H9 (cell line): ENCODE results near the gene PIM3. TPM values are rescaled to one million over a fixed set of nuclear protein-coding genes. Genes with fewer than 3 reads are reported as not detected.

ENCODE experiments used
- DNase-seq: peaks from one replicate; pipeline ENCODE4 v3.0.0-alpha.2; 2017
- H2AFZ ChIP-seq: one replicate; pipeline ENCODE4 v1.6.1; 2013; ENCODE audit warnings: mild to moderate bottlenecking, low read length, control low read depth, moderate library complexity
- H2AK5ac ChIP-seq: 2 replicates; pipeline ENCODE4 v1.6.1; 2013; ENCODE audit warnings: low read length, control low read depth, mixed read lengths; ENCODE audit not compliant: insufficient read length
- H2BK120ac ChIP-seq: one replicate; pipeline ENCODE4 v1.6.1; 2013; ENCODE audit warnings: low read depth, mild to moderate bottlenecking, low read length, control low read depth, inconsistent platforms; ENCODE audit not compliant: poor library complexity, severe bottlenecking
- H2BK12ac ChIP-seq: 2 replicates; pipeline ENCODE4 v1.6.1; 2013; ENCODE audit warnings: low read length, control low read depth, mixed read lengths, low read depth; ENCODE audit not compliant: insufficient read length
- H2BK15ac ChIP-seq: 2 replicates; pipeline ENCODE4 v1.6.1; 2013; ENCODE audit warnings: low read depth, low read length, control low read depth
- H2BK20ac ChIP-seq: one replicate; pipeline ENCODE4 v1.6.1; 2013; ENCODE audit warnings: low read depth, mild to moderate bottlenecking, low read length, control low read depth, inconsistent platforms; ENCODE audit not compliant: poor library complexity, severe bottlenecking
- H2BK5ac ChIP-seq: 2 replicates; pipeline ENCODE4 v1.6.1; 2013; ENCODE audit warnings: low read length, control low read depth, mixed read lengths; ENCODE audit not compliant: insufficient read length
- H3K14ac ChIP-seq: 2 replicates; pipeline ENCODE4 v1.6.1; 2013; ENCODE audit warnings: low read length, control low read depth; ENCODE audit not compliant: insufficient read depth
- H3K18ac ChIP-seq: 2 replicates; pipeline ENCODE4 v1.6.1; 2013; ENCODE audit warnings: low read depth, mild to moderate bottlenecking, mixed read lengths, low read length, control low read depth; ENCODE audit not compliant: insufficient read length
- H3K23ac ChIP-seq: 2 replicates; pipeline ENCODE4 v1.6.1; 2013; ENCODE audit warnings: low read length, control low read depth, mixed read lengths, low read depth; ENCODE audit not compliant: insufficient read length
- H3K23me2 ChIP-seq: 2 replicates; pipeline ENCODE4 v1.6.1; 2013; ENCODE audit warnings: low read depth, mild to moderate bottlenecking, mixed read lengths, low read length, control low read depth; ENCODE audit not compliant: insufficient read length, poor library complexity, severe bottlenecking
- H3K27ac ChIP-seq: 2 replicates; pipeline ENCODE4 v1.5.1; 2013; ENCODE audit warnings: low read length, control low read depth, mixed read lengths, low read depth; ENCODE audit not compliant: insufficient read length
- H3K27me3 ChIP-seq: 2 replicates; pipeline ENCODE4 v1.6.1; 2013; ENCODE audit warnings: low read length, control low read depth, inconsistent platforms; ENCODE audit not compliant: insufficient read depth
- H3K4ac ChIP-seq: 2 replicates; pipeline ENCODE4 v1.6.1; 2013; ENCODE audit warnings: low read depth, mild to moderate bottlenecking, control low read depth, inconsistent platforms, low read length, moderate library complexity
- H3K4me1 ChIP-seq: 2 replicates; pipeline ENCODE4 v1.6.1; 2013; ENCODE audit warnings: low read length, control low read depth, inconsistent platforms; ENCODE audit not compliant: insufficient read depth
- H3K4me2 ChIP-seq: 2 replicates; pipeline ENCODE4 v1.6.1; 2013; ENCODE audit warnings: low read length, control low read depth, mixed read lengths; ENCODE audit not compliant: insufficient read length, insufficient read depth
- H3K56ac ChIP-seq: 2 replicates; pipeline ENCODE4 v1.6.1; 2013; ENCODE audit warnings: low read depth, mild to moderate bottlenecking, mixed read lengths, low read length, control low read depth; ENCODE audit not compliant: insufficient read length
- H3K79me1 ChIP-seq: 2 replicates; pipeline ENCODE4 v1.6.1; 2013; ENCODE audit warnings: low read depth, mild to moderate bottlenecking, moderate library complexity, low read length, control low read depth, inconsistent platforms; ENCODE audit not compliant: insufficient read depth, poor library complexity, severe bottlenecking
- H3K79me2 ChIP-seq: 2 replicates; pipeline ENCODE4 v1.6.1; 2013; ENCODE audit warnings: low read length, control low read depth, inconsistent platforms; ENCODE audit not compliant: insufficient read depth
- H3K9ac ChIP-seq: 2 replicates; pipeline ENCODE4 v1.6.1; 2013; ENCODE audit warnings: low read length, control low read depth, mixed read lengths; ENCODE audit not compliant: insufficient read length; ENCODE audit errors: extremely low read depth
- H3K9me3 ChIP-seq: one replicate; pipeline ENCODE4 v1.6.1; 2013; ENCODE audit warnings: low read depth, low read length, inconsistent platforms; ENCODE audit not compliant: control insufficient read depth
- H3T11ph ChIP-seq: one replicate; pipeline ENCODE4 v1.6.1; 2013; ENCODE audit warnings: mild to moderate bottlenecking, low read length, control low read depth, inconsistent platforms
- H4K20me1 ChIP-seq: one replicate; pipeline ENCODE4 v1.6.1; 2013; ENCODE audit not compliant: control insufficient read depth, insufficient read length, insufficient read depth
- H4K5ac ChIP-seq: 2 replicates; pipeline ENCODE4 v1.6.1; 2013; ENCODE audit warnings: low read depth, mild to moderate bottlenecking, mixed read lengths, low read length, control low read depth; ENCODE audit not compliant: insufficient read length
- H4K8ac ChIP-seq: replicated peaks from 2 replicates; pipeline ENCODE4 v1.6.1; 2013; ENCODE audit warnings: low read length, control low read depth, mixed read lengths, low read depth; ENCODE audit not compliant: insufficient read length
- H4K91ac ChIP-seq: 2 replicates; pipeline ENCODE4 v1.6.1; 2013; ENCODE audit warnings: low read depth, mild to moderate bottlenecking, moderate library complexity, mixed read lengths, low read length, control low read depth; ENCODE audit not compliant: insufficient read length
- H3K27ac Mint-ChIP-seq, 3 experiments: 2 replicates in 2 of 3; 3 replicates in 1 of 3; pipeline ENCODE4 v1.8.0; 2020 to 2021; ENCODE audit warnings: mixed read lengths in 3 of 3, mild to moderate bottlenecking in 1 of 3, moderate library complexity in 1 of 3
- H3K27me3 Mint-ChIP-seq: 2 replicates; pipeline ENCODE4 v1.8.0; 2021; ENCODE audit warnings: low read depth, mild to moderate bottlenecking, moderate library complexity, mixed read lengths
- H3K36me3 Mint-ChIP-seq, 3 experiments: 2 replicates in 2 of 3; 3 replicates in 1 of 3; pipeline ENCODE4 v1.8.0; 2020 to 2021; ENCODE audit warnings: low read depth in 3 of 3, mixed read lengths in 3 of 3; ENCODE audit not compliant: insufficient read depth in 1 of 3
- H3K4me1 Mint-ChIP-seq, 2 experiments: 2 replicates each; pipeline ENCODE4 v1.8.0; 2020; ENCODE audit warnings: mixed read lengths in 2 of 2
- H3K4me3 Mint-ChIP-seq, 2 experiments: 2 replicates in 1 of 2; 3 replicates in 1 of 2; pipeline ENCODE4 v1.8.0; 2020 to 2021; ENCODE audit warnings: mild to moderate bottlenecking in 2 of 2, mixed read lengths in 2 of 2, moderate library complexity in 1 of 2
- H3K9me3 Mint-ChIP-seq, 2 experiments: 2 replicates in 1 of 2; 3 replicates in 1 of 2; pipeline ENCODE4 v1.8.0; 2020; ENCODE audit warnings: mild to moderate bottlenecking in 2 of 2, mixed read lengths in 2 of 2, moderate library complexity in 1 of 2
- CTCF ChIP-seq: fragments of 200-600 bp; sonication (generic); conservative IDR thresholded peaks from 3 replicates; pipeline ENCODE4 v1.8.0; 2021; ENCODE audit warnings: antibody characterized with exemption, mild to moderate bottlenecking
- WGBS: extraction: QIAGEN DNeasy Blood & Tissue Kit; methylation state at CpG from one replicate; pipeline ENCODE4 v1.1.7; 2013; ENCODE audit warnings: missing lambda C conversion rate, low lambda C conversion rate, mixed read lengths; ENCODE audit not compliant: insufficient read length; ENCODE audit errors: extremely low coverage; 5-methylcytosine and 5-hydroxymethylcytosine counted together
- total RNA-seq: library from RNA; stranded (reverse); gene quantifications from 2 replicates; pipeline ENCODE4 v1.2.1, GENCODE V29; 2021

Gene PIM3
- total RNA-seq, 1 experiment from 2014 or later = 43.4 TPM

- no CpG with 5 or more reads among the region's 14 CpGs for WGBS
These were observed 47.5 kb upstream of the PIM3 start for GRCh38 chr22:49913026-49913425.

More at GRCh38 chr22:49913026-49913425, 47.5 kb upstream of the PIM3 start:
- peaks cover 4 to 34% (median 24%) of the 10 kb centered on the region in 3 experiments; a peak in 6 of 7 replicates for H3K36me3 Mint-ChIP-seq
- Histone ChIP-seq H3K14ac (no peak overlapping the region), H4K91ac (no peak overlapping the region), H3K23ac (no peak overlapping the region), H2BK20ac (no peak overlapping the region), H3K9ac (no peak overlapping the region), H3K79me2 (no peaks in the 10 kb centered on the region; the same call in 1 of the 2 replicates), H3K27ac (no peak overlapping the region), H2AK5ac (no peak overlapping the region), H2BK15ac (no peak overlapping the region), H4K8ac (no peak overlapping the region), H3K9me3 (no peaks in the 10 kb centered on the region), H3K18ac (no peak overlapping the region), H2BK120ac (no peak overlapping the region), H3K27me3 (no peaks in the 10 kb centered on the region), H4K5ac (no peak overlapping the region), H4K20me1 (no peaks in the 10 kb centered on the region), H3K4me1 (no peaks in the 10 kb centered on the region), H3K56ac (no peak overlapping the region), H3T11ph (no peak overlapping the region), H3K4ac (no peak overlapping the region), H2BK12ac (no peak overlapping the region), H3K79me1 (no peaks in the 10 kb centered on the region), H2BK5ac (no peak overlapping the region), H3K23me2 (peaks cover 5% of the 10 kb centered on the region), H2AFZ (no peak overlapping the region), H3K4me2 (no peak overlapping the region)
- H3K4me1 Mint-ChIP-seq = peaks cover 5% of the 10 kb centered on the region in 2 experiments; a peak in 2 of 4 replicates
- H3K4me3 Mint-ChIP-seq = no peak overlapping the region
- H3K27me3 Mint-ChIP-seq = no peaks in the 10 kb centered on the region
- no peak for TF ChIP-seq CTCF
- no peaks in the 10 kb centered on the region for H3K9me3 Mint-ChIP-seq
- DNase-seq = no peak
- peak overlapping the region in 1 of 3 experiments; percentile 72; a peak in 1 of 7 replicates for H3K27ac Mint-ChIP-seq
